ENCODE data around the gene SYT6.

Gene SYT6, protein sequence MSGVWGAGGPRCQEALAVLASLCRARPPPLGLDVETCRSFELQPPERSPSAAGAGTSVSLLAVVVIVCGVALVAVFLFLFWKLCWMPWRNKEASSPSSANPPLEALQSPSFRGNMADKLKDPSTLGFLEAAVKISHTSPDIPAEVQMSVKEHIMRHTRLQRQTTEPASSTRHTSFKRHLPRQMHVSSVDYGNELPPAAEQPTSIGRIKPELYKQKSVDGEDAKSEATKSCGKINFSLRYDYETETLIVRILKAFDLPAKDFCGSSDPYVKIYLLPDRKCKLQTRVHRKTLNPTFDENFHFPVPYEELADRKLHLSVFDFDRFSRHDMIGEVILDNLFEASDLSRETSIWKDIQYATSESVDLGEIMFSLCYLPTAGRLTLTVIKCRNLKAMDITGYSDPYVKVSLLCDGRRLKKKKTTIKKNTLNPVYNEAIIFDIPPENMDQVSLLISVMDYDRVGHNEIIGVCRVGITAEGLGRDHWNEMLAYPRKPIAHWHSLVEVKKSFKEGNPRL

DNA sequence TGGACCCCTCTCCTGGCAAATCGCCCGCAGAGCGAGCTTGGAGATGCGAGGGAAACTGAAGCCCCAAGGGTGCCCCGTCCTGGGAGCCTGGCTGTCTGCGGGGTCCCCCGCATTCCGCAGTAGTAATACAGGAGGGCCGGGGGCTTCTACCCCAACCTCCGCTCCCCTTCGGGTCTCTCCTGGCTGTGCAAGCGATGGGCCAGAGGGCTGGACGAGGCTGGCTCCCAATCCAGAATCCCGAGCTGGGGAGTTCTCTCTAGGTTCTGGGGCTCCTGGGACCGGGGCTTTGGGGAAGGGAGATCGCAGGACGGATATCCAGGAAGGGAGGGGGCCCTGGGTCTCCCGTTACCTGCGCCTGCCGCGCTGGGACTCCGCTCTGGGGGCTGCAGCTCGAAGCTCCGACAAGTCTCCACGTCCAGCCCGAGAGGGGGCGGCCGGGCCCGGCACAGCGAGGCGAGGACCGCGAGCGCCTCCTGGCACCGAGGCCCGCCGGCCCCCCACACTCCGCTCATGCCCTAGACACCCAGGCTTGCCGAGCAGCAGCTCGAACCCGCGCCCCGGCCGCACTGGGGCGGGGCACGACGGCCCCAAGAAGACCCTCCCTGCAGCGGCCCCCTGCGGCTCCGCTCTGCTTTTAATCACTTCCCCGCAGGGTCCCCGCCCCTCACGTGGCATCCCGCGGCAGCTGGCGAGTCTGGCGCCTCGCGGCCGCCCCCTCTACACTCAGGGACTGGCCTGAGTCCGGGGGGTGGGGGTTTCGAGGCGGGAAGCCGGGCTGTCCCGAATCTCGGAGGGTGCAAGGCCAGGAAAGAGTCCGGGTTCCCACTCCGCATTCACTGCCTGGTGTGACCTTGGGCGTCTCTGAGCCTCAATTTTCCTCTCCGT, at the start of gene SYT6:
TSS of gene SYT6 (minus strand) at position 609 of the 885 bp plus-strand sequence. CDS start at position 512, 97 bp downstream.
- Histone ChIP-seq H2AFZ (ENCODE audit: low read depth) (no peak within 1 kb of the TSS), H4K20me1 (ENCODE audit: insufficient read depth) (no peaks in the 10 kb centered on the region), H3K79me2 (ENCODE audit: insufficient read depth, low read depth) (no peaks in the 10 kb centered on the region), H3K4me3 (IDR thresholded peaks at IDR 0.05; ENCODE audit: insufficient read depth, low read depth, low read length) (no peak within 1 kb of the TSS), H3K36me3 (ENCODE audit: insufficient read depth) (no peaks in the 10 kb centered on the region), H3K4me2 (no peak within 1 kb of the TSS), H3K9ac (no peak within 1 kb of the TSS), H3K27me3 (ENCODE audit: insufficient read depth, low read depth) (no peaks in the 10 kb centered on the region), H3K27ac (no peak within 1 kb of the TSS), H3K4me1 (ENCODE audit: low read depth, poor library complexity, severe bottlenecking) (no peaks in the 10 kb centered on the region)
- TF ChIP-seq, protein P1, sequence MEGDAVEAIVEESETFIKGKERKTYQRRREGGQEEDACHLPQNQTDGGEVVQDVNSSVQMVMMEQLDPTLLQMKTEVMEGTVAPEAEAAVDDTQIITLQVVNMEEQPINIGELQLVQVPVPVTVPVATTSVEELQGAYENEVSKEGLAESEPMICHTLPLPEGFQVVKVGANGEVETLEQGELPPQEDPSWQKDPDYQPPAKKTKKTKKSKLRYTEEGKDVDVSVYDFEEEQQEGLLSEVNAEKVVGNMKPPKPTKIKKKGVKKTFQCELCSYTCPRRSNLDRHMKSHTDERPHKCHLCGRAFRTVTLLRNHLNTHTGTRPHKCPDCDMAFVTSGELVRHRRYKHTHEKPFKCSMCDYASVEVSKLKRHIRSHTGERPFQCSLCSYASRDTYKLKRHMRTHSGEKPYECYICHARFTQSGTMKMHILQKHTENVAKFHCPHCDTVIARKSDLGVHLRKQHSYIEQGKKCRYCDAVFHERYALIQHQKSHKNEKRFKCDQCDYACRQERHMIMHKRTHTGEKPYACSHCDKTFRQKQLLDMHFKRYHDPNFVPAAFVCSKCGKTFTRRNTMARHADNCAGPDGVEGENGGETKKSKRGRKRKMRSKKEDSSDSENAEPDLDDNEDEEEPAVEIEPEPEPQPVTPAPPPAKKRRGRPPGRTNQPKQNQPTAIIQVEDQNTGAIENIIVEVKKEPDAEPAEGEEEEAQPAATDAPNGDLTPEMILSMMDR (conservative IDR thresholded peaks at IDR 0.05; ENCODE audit: low read depth, low read length) = no peak

DNA sequence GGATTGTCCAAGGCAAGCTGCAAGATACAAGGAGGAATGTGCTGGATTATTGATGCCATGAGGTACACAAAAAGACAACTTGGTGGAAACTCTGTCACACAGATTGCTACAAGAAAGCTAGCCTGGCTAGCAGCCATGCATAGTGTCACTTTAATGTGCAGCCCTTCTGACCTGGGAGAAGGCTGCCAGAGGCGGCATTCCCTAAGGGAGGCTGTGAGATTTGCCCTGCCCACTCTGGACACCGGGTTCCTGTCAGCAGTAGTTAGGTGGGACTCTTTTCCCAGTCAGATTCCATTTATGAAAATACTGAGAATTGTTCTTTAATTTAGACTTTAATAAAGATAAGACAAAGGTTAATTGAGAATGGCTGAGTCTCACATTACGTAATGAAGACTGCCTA, 47.8 kb upstream of the SYT6 start:
- no peaks in the 10 kb centered on the region for H3K27me3 ChIP-seq (ENCODE audit: insufficient read depth, low read depth)
- no peak overlapping the region for H3K9ac ChIP-seq
- H3K4me3 ChIP-seq (IDR thresholded peaks at IDR 0.05; ENCODE audit: insufficient read depth, low read depth, low read length) = no peak overlapping the region
- H3K4me2 ChIP-seq = no peak overlapping the region
- H4K20me1 ChIP-seq (ENCODE audit: insufficient read depth) = no peaks in the 10 kb centered on the region
- no peak overlapping the region for H3K27ac ChIP-seq
- H3K36me3 ChIP-seq (ENCODE audit: insufficient read depth) = no peaks in the 10 kb centered on the region
- no peak overlapping the region for H2AFZ ChIP-seq (ENCODE audit: low read depth)
- TF ChIP-seq, protein P1 (conservative IDR thresholded peaks at IDR 0.05; ENCODE audit: low read depth, low read length) = no peak
- H3K79me2 ChIP-seq (ENCODE audit: insufficient read depth, low read depth) = no peaks in the 10 kb centered on the region
- no peaks in the 10 kb centered on the region for H3K4me1 ChIP-seq (ENCODE audit: low read depth, poor library complexity, severe bottlenecking)

DNA sequence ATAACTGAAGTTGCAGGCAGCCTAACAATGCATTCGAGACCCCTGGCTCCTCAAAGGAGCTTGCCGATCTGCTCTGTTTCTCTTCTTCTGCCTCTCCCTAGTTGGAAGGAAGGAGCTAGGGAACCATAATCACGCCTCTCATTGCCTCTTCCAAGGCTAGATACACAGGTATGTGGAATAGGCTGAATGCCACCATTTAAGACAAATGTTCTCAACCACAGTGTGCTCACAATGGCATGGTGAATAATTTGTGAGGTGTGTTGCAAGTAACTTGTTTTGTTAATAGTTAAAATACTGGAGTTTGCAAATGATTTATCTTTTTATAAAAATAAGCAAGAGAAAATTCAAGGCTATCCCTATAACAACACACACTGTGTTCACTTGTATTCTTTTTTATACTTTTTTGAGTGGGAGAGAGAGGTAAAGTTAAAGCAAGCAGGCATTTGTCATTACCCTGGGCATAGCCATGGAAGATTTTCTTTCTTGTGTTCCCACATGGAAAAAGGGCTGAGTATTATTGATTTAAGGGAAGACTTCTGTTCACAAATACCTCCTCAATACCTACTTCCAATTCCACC, 45.4 kb upstream of the SYT6 start:
- no peaks in the 10 kb centered on the region for H3K27me3 ChIP-seq (ENCODE audit: insufficient read depth, low read depth)
- TF ChIP-seq, protein P1 (conservative IDR thresholded peaks at IDR 0.05; ENCODE audit: low read depth, low read length) = no peak

More for the DNA sequence above, 45.4 kb upstream of the SYT6 start:
- Histone ChIP-seq H2AFZ (ENCODE audit: low read depth) (no peak overlapping the region), H3K9ac (no peak overlapping the region), H3K36me3 (ENCODE audit: insufficient read depth) (no peaks in the 10 kb centered on the region), H3K27ac (no peak overlapping the region), H4K20me1 (ENCODE audit: insufficient read depth) (no peaks in the 10 kb centered on the region), H3K4me2 (no peak overlapping the region), H3K79me2 (ENCODE audit: insufficient read depth, low read depth) (no peaks in the 10 kb centered on the region), H3K4me1 (ENCODE audit: low read depth, poor library complexity, severe bottlenecking) (no peaks in the 10 kb centered on the region), H3K4me3 (IDR thresholded peaks at IDR 0.05; ENCODE audit: insufficient read depth, low read depth, low read length) (no peak overlapping the region)
